Fibroblast of mammary gland (primary cell): Measurements from ENCODE around the gene CA10.

Source experiments
- DNase-seq: peaks from one replicate; pipeline ENCODE4 v3.0.0-alpha.2; 2010; ENCODE audit warnings: low read depth
- H3K4me3 ChIP-seq: 2 replicates; pipeline ENCODE4 v1.5.1; 2011; ENCODE audit warnings: low read depth, mild to moderate bottlenecking, low read length, moderate library complexity; ENCODE audit not compliant: control insufficient read depth
- TF ChIP-seq, protein P1 (sequence below): conservative IDR thresholded peaks from 2 replicates; pipeline ENCODE4 v1.5.1; 2011; ENCODE audit warnings: low read depth, low read length, inconsistent platforms; ENCODE audit not compliant: control insufficient read depth, insufficient read depth

CA10 gene

DNA sequence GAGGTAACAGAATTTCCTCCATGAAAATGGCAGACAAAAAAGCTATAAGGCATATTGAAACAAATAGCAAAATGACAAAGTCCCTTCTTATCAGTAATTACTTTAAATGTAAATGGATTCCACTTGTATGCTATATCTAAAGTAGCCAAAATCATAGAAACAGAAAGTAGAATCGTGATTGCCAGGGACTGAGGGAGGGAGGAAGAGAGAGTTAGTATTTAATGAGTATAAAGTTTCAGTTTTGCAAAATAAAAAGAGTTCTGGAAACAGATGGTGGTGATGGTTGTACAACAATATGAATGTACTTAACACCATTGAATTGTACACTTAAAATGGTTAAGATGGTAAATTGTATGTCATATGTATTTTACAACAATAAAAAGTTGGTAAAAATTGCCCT, 407.4 kb downstream of the CA10 start:
- DNase-seq, result no peak
- TF ChIP-seq, protein P1, sequence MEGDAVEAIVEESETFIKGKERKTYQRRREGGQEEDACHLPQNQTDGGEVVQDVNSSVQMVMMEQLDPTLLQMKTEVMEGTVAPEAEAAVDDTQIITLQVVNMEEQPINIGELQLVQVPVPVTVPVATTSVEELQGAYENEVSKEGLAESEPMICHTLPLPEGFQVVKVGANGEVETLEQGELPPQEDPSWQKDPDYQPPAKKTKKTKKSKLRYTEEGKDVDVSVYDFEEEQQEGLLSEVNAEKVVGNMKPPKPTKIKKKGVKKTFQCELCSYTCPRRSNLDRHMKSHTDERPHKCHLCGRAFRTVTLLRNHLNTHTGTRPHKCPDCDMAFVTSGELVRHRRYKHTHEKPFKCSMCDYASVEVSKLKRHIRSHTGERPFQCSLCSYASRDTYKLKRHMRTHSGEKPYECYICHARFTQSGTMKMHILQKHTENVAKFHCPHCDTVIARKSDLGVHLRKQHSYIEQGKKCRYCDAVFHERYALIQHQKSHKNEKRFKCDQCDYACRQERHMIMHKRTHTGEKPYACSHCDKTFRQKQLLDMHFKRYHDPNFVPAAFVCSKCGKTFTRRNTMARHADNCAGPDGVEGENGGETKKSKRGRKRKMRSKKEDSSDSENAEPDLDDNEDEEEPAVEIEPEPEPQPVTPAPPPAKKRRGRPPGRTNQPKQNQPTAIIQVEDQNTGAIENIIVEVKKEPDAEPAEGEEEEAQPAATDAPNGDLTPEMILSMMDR, result no peak
- no peak overlapping the region for H3K4me3 ChIP-seq

DNA sequence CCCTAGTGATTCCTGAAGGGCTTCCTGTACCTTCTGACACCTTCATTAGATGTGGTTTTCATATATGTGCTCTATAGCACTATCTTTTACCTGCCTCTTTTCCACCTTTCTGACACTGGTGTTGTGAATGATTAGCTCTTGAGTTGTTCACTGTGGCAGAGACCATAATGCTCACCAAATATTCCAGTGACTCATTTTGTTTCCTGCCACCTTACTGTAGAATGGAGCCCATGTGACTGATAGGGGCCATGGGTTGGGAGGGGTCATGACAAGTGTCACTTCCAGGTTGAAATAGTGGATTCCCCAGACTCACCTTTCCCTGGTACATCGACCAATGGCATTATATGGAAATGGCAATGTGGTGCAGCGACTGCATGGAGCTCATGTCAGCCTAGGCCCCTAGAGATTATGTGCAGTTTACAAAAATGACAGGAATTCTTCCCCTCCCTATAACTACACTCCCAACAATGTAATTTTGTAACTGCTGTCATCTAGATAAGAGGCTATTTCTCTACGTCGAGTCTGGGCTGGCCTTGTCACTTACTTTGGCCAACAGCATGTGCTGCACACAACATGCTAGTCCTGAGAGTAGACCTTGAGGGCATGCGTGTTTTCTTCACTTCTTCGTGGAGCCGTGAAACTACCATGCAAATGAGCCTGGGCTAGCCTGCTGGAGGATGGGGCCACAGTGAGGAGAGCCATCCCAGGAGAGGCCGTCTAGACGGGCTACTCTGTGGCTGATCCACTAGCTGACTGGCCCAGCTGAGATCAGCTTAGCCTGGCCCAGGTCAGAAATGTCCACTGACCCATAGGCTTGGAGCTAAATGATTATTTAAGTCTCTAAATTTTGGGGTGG, 409.5 kb downstream of the CA10 start:
- no peak for DNase-seq
- no peak overlapping the region for H3K4me3 ChIP-seq
- TF ChIP-seq, protein P1, result no peak

DNA sequence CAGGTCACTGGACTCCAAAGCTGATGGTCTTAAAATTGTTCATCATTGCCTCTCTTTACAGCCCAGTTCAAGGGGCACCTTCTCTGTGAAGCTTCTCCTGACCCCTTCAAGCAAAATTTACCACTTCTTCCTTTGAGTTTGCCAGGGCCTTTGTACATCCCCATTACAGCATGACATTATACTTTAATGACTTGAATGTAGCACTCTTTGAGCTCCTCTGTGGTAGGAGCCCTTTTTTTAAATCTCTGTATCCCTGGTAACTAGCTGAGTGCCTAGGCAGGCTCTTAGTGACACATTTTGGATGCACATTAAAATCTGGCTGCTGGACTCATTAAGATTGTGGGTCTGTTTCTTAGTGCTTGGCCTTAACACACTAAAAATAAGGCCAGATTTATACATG, 412.1 kb downstream of the CA10 start:
- DNase-seq, result no peak
- H3K4me3 ChIP-seq, result no peak overlapping the region
- TF ChIP-seq, protein P1, result no peak

DNA sequence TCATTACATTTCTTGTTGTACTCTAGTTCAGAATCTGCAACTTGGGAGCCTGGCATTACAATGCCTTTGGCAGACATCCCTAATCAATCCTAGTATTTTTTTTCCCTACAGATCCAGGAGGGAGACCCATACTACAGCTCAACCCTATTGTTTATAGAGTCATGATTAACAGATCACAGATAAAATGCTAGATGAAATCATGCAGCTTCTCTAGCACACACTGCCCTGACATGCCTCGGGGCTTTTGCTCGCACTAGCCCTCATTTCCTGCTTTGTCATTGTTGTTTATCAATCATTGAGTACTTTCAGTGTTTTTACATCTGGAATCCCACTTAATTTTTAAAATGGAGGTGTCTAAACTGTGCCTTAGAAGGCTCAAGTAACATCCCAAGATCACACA, 412.5 kb downstream of the CA10 start:
- no peak overlapping the region for H3K4me3 ChIP-seq
- TF ChIP-seq, protein P1, result no peak
- no peak for DNase-seq

DNA sequence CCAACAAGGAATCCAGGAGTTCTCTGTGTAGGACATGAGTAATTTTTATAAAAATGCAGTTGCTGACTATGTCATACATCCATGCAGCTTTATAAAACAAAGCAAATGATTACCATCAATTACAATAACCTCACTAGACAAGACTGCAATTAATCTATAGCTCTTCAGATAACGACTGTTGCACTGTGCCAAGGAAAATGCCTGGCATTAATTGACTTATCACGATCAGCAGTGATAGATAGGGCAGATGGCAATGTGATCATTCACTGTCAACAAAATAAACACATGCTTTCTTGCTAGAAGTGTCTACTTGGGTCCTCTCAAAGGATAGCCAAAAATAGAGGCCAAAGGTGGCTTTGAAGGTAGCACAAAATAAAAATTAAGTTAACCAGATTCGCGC, 415.0 kb downstream of the CA10 start:
- no peak overlapping the region for H3K4me3 ChIP-seq
- DNase-seq, result no peak

DNA sequence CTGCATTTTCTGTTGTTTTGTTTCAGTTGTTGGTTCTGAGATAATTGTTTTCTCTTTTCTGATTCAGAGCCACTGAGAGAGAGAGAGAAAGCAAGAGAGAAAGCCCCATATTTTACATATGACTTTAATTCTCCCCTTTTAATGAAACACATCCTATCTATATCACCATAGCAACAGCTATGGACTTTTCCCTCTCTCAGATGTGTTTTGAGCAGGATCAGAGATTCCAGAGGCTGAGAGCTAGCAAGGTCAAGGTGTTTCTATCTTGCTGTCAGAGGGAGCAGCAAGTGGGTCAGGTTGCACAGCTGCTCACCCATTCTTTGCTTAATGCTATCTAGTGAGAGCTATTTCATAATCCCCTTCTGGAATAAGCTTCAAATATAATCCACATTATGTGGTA, 415.9 kb downstream of the CA10 start:
- TF ChIP-seq, protein P1, result no peak
- H3K4me3 ChIP-seq, result no peak overlapping the region
- no peak for DNase-seq

More for the DNA sequence above, 415.0 kb downstream of the CA10 start:
- TF ChIP-seq, protein P1, result no peak
